ENCODE results near the gene PAQR8. TPM values are rescaled to one million over a fixed set of nuclear protein-coding genes. Genes with fewer than 3 reads are reported as not detected.

The PAQR8 gene
- total and polyA plus RNA-seq, 4 donors, result 36.0 to 60.1 (median 40.9) TPM

- H3K27ac ChIP-seq (ENCODE audit: low read depth, low read length), result no peak overlapping the region
- WGBS (ENCODE audit: insufficient coverage), result 88% methylated on average over 2 of the region's 2 CpGs
- no peaks in the 10 kb centered on the region for H3K36me3 ChIP-seq (ENCODE audit: control insufficient read depth, insufficient read depth, low read length)
- H3K27me3 ChIP-seq (ENCODE audit: control insufficient read depth, insufficient read depth, low read length), result no peaks in the 10 kb centered on the region
- H3K9me3 ChIP-seq (ENCODE audit: control insufficient read depth, insufficient read depth, low read length), result no peaks in the 10 kb centered on the region
- H3K4me1 ChIP-seq (ENCODE audit: control insufficient read depth, insufficient read depth, low read length), result peaks cover 5% of the 10 kb centered on the region
- DNase-seq (ENCODE audit: low read depth in 4 of 6, low spot score in 6 of 6), result no peak
- no peak overlapping the region for H3K4me3 ChIP-seq (ENCODE audit: low read depth, low read length)
Measured at GRCh38 chr6:52395969-52396368, 34.0 kb downstream of the PAQR8 start.

DNA sequence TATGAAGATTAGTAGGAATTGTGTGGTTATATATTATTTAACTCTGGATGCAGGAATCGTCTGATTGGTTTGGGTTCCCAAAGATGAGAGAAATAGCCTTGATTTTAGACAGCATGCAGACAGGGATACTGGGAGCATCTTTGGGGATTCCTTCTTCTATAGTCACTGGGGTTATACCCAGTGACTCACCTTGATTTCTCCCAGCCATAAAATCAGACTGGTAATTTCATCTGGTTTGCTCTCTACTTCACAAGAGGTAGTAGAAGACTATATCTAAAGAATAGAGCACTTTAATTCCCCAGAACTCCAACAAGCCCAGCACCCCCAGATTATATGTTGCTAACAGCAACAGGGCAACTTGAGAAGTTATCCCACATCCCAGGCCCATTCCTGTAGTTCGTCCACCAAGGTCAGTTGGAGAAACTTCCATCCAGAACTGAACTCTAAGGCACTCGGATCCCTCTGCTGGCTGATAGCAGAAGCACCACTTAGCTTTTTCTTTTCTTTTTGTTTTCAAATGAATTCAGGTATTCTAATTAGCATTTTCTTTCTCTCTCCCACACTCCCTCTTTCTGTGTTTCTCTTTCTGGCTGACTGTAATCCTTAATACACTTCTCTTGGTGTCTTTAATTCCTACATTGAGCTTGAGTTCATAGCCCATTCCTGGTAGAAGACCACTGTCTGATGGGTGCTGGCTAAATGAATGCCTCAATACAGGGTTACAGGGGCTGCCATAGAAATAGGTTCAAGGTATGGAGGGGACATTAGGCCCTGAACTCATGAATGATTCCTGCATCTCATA, 37.8 kb downstream of the PAQR8 start:
- peaks cover 16% of the 10 kb centered on the region for H3K36me3 ChIP-seq (ENCODE audit: control insufficient read depth, insufficient read depth, low read length)
- H3K4me1 ChIP-seq (ENCODE audit: control insufficient read depth, insufficient read depth, low read length), result no peaks in the 10 kb centered on the region
- peak in 2 of 6 donors; percentile 68 to 71 for DNase-seq (ENCODE audit: low read depth in 4 of 6, low spot score in 6 of 6)
- H3K27ac ChIP-seq (ENCODE audit: low read depth, low read length), result no peak overlapping the region
- no peak overlapping the region for H3K4me3 ChIP-seq (ENCODE audit: low read depth, low read length)
- 0% methylated on average over 2 of the region's 3 CpGs for WGBS (ENCODE audit: insufficient coverage)
- no peaks in the 10 kb centered on the region for H3K9me3 ChIP-seq (ENCODE audit: control insufficient read depth, insufficient read depth, low read length)
- no peaks in the 10 kb centered on the region for H3K27me3 ChIP-seq (ENCODE audit: control insufficient read depth, insufficient read depth, low read length)

DNA sequence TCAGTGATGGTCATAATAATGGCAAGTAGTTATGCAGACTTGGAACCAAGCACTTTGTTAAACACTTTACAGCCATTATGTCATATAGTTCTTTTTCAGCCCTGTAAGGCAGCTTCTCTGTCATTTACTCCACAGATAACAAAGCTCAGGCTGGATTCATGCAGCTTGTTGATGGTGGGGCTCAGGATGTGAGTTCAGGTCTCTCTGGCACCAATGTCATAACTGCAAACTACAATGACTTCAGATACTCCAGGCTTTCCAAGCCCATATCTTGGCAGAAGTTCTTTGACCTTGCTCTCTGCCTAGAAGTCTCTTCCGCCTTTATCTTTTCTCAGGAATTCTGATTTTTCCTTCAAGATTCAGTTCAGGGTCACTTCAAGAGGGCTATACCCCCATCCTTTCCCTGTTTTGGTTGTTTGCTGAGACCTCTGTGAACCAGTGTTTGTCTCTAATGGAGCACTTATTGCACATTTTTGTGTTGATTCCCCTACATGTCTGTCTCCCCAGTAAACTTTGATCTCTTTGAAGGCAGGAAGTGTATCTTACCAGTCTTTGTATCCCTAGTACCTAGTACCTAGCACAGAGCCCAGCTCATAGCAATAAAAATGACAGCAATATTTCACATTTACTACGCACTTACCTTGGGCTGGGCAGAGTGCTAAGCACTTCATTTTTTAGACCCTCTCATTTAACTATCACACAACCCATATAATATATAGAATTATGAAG, 38.5 kb downstream of the PAQR8 start:
- no peaks in the 10 kb centered on the region for H3K4me1 ChIP-seq (ENCODE audit: control insufficient read depth, insufficient read depth, low read length)
- no peak overlapping the region for H3K4me3 ChIP-seq (ENCODE audit: low read depth, low read length)
- WGBS (ENCODE audit: insufficient coverage), result 67% methylated on average over 1 of the region's 2 CpGs
- no peak for DNase-seq (ENCODE audit: low read depth in 4 of 6, low spot score in 6 of 6)
- H3K27ac ChIP-seq (ENCODE audit: low read depth, low read length), result no peak overlapping the region
- H3K9me3 ChIP-seq (ENCODE audit: control insufficient read depth, insufficient read depth, low read length), result no peaks in the 10 kb centered on the region
- no peaks in the 10 kb centered on the region for H3K27me3 ChIP-seq (ENCODE audit: control insufficient read depth, insufficient read depth, low read length)
- H3K36me3 ChIP-seq (ENCODE audit: control insufficient read depth, insufficient read depth, low read length), result peaks cover 19% of the 10 kb centered on the region

DNA sequence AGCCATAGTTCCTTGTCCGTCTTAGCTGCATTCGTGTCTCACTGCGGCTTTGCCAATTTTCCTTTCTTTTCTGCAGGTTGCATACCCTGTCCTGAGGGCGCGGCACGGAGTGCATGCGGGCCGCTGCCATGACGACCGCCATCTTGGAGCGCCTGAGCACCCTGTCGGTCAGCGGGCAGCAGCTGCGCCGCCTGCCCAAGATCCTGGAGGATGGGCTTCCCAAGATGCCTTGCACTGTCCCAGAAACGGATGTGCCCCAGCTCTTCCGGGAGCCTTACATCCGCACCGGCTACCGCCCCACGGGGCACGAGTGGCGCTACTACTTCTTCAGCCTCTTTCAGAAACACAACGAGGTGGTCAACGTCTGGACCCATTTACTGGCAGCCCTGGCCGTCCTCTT, 41.1 kb downstream of the PAQR8 start:
- 96% methylated on average over 26 of the region's 26 CpGs for WGBS (ENCODE audit: insufficient coverage)
- no peak for DNase-seq (ENCODE audit: low read depth in 4 of 6, low spot score in 6 of 6)
- Histone ChIP-seq H3K9me3 (ENCODE audit: control insufficient read depth, insufficient read depth, low read length) (no peaks in the 10 kb centered on the region), H3K36me3 (ENCODE audit: control insufficient read depth, insufficient read depth, low read length) (peaks cover 19% of the 10 kb centered on the region), H3K4me3 (ENCODE audit: low read depth, low read length) (no peak overlapping the region), H3K4me1 (ENCODE audit: control insufficient read depth, insufficient read depth, low read length) (no peaks in the 10 kb centered on the region), H3K27me3 (ENCODE audit: control insufficient read depth, insufficient read depth, low read length) (no peaks in the 10 kb centered on the region), H3K27ac (ENCODE audit: low read depth, low read length) (no peak overlapping the region)

DNA sequence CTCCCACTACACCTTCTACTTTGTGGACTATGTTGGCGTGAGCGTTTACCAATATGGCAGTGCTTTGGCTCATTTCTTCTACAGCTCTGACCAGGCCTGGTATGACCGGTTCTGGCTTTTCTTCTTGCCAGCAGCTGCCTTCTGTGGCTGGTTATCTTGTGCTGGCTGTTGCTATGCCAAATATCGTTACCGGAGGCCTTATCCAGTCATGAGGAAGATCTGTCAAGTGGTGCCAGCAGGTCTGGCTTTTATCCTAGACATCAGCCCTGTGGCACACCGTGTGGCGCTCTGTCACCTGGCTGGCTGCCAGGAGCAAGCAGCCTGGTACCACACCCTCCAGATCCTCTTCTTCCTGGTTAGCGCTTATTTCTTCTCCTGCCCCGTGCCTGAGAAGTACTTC, 41.7 kb downstream of the PAQR8 start:
- no peak for DNase-seq (ENCODE audit: low read depth in 4 of 6, low spot score in 6 of 6)
- no peak overlapping the region for H3K27ac ChIP-seq (ENCODE audit: low read depth, low read length)
- no peaks in the 10 kb centered on the region for H3K27me3 ChIP-seq (ENCODE audit: control insufficient read depth, insufficient read depth, low read length)
- WGBS (ENCODE audit: insufficient coverage), result 68% methylated on average over 9 of the region's 9 CpGs
- H3K9me3 ChIP-seq (ENCODE audit: control insufficient read depth, insufficient read depth, low read length), result no peaks in the 10 kb centered on the region
- no peaks in the 10 kb centered on the region for H3K4me1 ChIP-seq (ENCODE audit: control insufficient read depth, insufficient read depth, low read length)
- H3K4me3 ChIP-seq (ENCODE audit: low read depth, low read length), result no peak overlapping the region
- peaks cover 19% of the 10 kb centered on the region for H3K36me3 ChIP-seq (ENCODE audit: control insufficient read depth, insufficient read depth, low read length)

DNA sequence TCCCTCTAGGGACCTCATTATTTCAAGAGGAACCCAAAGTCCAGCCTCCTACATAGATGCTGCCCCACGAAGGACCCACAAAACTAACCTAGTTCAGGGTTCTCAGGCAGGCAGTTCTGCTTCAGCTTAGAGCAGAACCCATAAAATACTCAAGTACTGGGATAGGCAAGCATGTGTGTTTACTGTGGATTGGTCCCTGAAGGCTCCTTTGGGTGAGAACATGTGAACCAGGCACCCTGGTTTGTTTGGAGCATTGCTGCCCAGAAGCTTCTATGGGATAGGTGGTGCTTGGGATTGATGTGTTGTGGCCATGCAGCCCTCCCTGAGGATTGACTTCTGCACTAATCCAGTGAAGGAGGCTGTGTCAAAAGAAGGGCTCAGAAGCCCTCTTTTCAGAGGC, 43.3 kb downstream of the PAQR8 start:
- DNase-seq (ENCODE audit: low read depth in 4 of 6, low spot score in 6 of 6), result no peak
- no peak overlapping the region for H3K27ac ChIP-seq (ENCODE audit: low read depth, low read length)
- no peaks in the 10 kb centered on the region for H3K27me3 ChIP-seq (ENCODE audit: control insufficient read depth, insufficient read depth, low read length)
- peaks cover 19% of the 10 kb centered on the region for H3K36me3 ChIP-seq (ENCODE audit: control insufficient read depth, insufficient read depth, low read length)
- WGBS (ENCODE audit: insufficient coverage), result no CpG with 5 or more reads among the region's 1 CpG
- no peaks in the 10 kb centered on the region for H3K4me1 ChIP-seq (ENCODE audit: control insufficient read depth, insufficient read depth, low read length)
- no peak overlapping the region for H3K4me3 ChIP-seq (ENCODE audit: low read depth, low read length)
- no peaks in the 10 kb centered on the region for H3K9me3 ChIP-seq (ENCODE audit: control insufficient read depth, insufficient read depth, low read length)

- Histone ChIP-seq H3K27ac (ENCODE audit: low read depth, low read length) (no peak overlapping the region), H3K27me3 (ENCODE audit: control insufficient read depth, insufficient read depth, low read length) (no peaks in the 10 kb centered on the region), H3K4me3 (ENCODE audit: low read depth, low read length) (no peak overlapping the region), H3K4me1 (ENCODE audit: control insufficient read depth, insufficient read depth, low read length) (no peaks in the 10 kb centered on the region), H3K9me3 (ENCODE audit: control insufficient read depth, insufficient read depth, low read length) (no peaks in the 10 kb centered on the region), H3K36me3 (ENCODE audit: control insufficient read depth, insufficient read depth, low read length) (peaks cover 19% of the 10 kb centered on the region)
- peak in 2 of 6 donors; percentile 53 to 79 for DNase-seq (ENCODE audit: low read depth in 4 of 6, low spot score in 6 of 6)
Measured at GRCh38 chr6:52407467-52407866, 45.5 kb downstream of the PAQR8 start.

DNA sequence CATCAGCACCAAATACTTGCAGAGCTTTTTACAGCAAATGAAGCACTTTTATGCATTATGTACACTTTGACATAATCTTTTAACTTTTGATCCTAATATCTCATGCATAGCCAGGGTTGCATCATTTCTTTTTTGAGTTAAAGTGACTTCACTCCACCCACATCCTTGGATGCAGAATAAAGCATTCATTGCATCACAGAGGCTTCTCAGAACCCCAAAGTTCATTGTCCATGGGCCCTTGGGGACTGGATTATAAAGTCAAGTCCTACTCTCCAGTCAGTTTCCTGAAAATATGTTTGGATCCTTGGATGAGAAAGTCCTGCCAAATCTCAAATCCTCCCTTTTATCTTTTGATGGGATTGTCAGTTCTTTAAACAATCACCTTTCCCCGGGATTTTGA, 47.5 kb downstream of the PAQR8 start:
- Histone ChIP-seq H3K36me3 (ENCODE audit: control insufficient read depth, insufficient read depth, low read length) (peaks cover 3% of the 10 kb centered on the region), H3K4me1 (ENCODE audit: control insufficient read depth, insufficient read depth, low read length) (no peaks in the 10 kb centered on the region), H3K27me3 (ENCODE audit: control insufficient read depth, insufficient read depth, low read length) (no peaks in the 10 kb centered on the region), H3K27ac (ENCODE audit: low read depth, low read length) (peak overlapping the region; percentile 40), H3K9me3 (ENCODE audit: control insufficient read depth, insufficient read depth, low read length) (no peaks in the 10 kb centered on the region), H3K4me3 (ENCODE audit: low read depth, low read length) (no peak overlapping the region)
- no peak for DNase-seq (ENCODE audit: low read depth in 4 of 6, low spot score in 6 of 6)
- WGBS (ENCODE audit: insufficient coverage), result no CpG with 5 or more reads among the region's 1 CpG

DNA sequence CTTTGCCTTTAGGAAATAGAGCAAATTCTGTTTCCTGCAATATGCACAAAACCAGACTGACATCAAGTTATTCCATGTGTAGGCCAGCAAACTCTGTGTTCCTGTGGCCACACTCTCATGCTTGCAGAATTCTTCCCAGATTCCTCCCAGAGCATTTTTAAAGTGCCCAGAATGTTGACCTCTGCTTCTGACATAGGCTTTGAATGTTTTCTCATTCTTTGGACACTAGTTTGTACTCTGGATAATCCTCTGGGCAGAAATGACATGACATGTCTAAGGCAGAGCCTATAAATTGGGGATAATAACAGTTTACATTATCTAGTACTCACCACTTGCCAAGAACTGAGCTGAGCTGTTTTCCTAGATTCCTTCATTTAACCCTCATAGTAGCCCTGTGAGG, 49.0 kb downstream of the PAQR8 start:
- no peaks in the 10 kb centered on the region for H3K27me3 ChIP-seq (ENCODE audit: control insufficient read depth, insufficient read depth, low read length)
- no peaks in the 10 kb centered on the region for H3K4me1 ChIP-seq (ENCODE audit: control insufficient read depth, insufficient read depth, low read length)
- no peaks in the 10 kb centered on the region for H3K36me3 ChIP-seq (ENCODE audit: control insufficient read depth, insufficient read depth, low read length)
- H3K9me3 ChIP-seq (ENCODE audit: control insufficient read depth, insufficient read depth, low read length), result no peaks in the 10 kb centered on the region
- H3K27ac ChIP-seq (ENCODE audit: low read depth, low read length), result no peak overlapping the region
- DNase-seq (ENCODE audit: low read depth in 4 of 6, low spot score in 6 of 6), result no peak
- H3K4me3 ChIP-seq (ENCODE audit: low read depth, low read length), result no peak overlapping the region

GRCh38 chr6:52411911-52412310, 50.0 kb downstream of the PAQR8 start:
- DNase-seq (ENCODE audit: low read depth in 4 of 6, low spot score in 6 of 6), result no peak
- no peak overlapping the region for H3K4me3 ChIP-seq (ENCODE audit: low read depth, low read length)
- H3K36me3 ChIP-seq (ENCODE audit: control insufficient read depth, insufficient read depth, low read length), result no peaks in the 10 kb centered on the region
- no peaks in the 10 kb centered on the region for H3K27me3 ChIP-seq (ENCODE audit: control insufficient read depth, insufficient read depth, low read length)
- H3K27ac ChIP-seq (ENCODE audit: low read depth, low read length), result no peak overlapping the region
- H3K9me3 ChIP-seq (ENCODE audit: control insufficient read depth, insufficient read depth, low read length), result no peaks in the 10 kb centered on the region
- no CpG with 5 or more reads among the region's 4 CpGs for WGBS (ENCODE audit: insufficient coverage)
- H3K4me1 ChIP-seq (ENCODE audit: control insufficient read depth, insufficient read depth, low read length), result no peaks in the 10 kb centered on the region
